GM21717 (cell line): ENCODE measurements around the gene FHIT.

Experiments used
- ATAC-seq: cut with Tn5 transposase; IDR thresholded peaks from one replicate; pipeline ENCODE4 v1.9.1; 2021; ENCODE audit warnings: mild to moderate bottlenecking, moderate library complexity; ENCODE audit not compliant: unreplicated experiment

FHIT gene

GRCh38 chr3:60154011-60154410 lies 1097.2 kb downstream of the FHIT start:
- no peak for ATAC-seq

GRCh38 chr3:60153221-60153999 lies 1097.8 kb downstream of the FHIT start:
- ATAC-seq = no peak

- ATAC-seq = no peak
Observed at GRCh38 chr3:60149501-60149900, 1101.8 kb downstream of the FHIT start.

- ATAC-seq = no peak
Observed at GRCh38 chr3:60147249-60147950, 1103.9 kb downstream of the FHIT start.

- no peak for ATAC-seq
Observed at GRCh38 chr3:60146121-60146520, 1105.1 kb downstream of the FHIT start.

- no peak for ATAC-seq
Observed at GRCh38 chr3:60144071-60144470, 1107.2 kb downstream of the FHIT start.

GRCh38 chr3:60142009-60142408 lies 1109.2 kb downstream of the FHIT start:
- ATAC-seq = no peak

- no peak for ATAC-seq
Observed at GRCh38 chr3:60140160-60140559, 1111.1 kb downstream of the FHIT start.

- ATAC-seq = no peak
Observed at GRCh38 chr3:60136601-60137000, 1114.7 kb downstream of the FHIT start.

- no peak for ATAC-seq
Observed at GRCh38 chr3:60135474-60135873, 1115.8 kb downstream of the FHIT start.

- no peak for ATAC-seq
Observed at GRCh38 chr3:60133269-60134162, 1117.7 kb downstream of the FHIT start.

GRCh38 chr3:60131618-60132017 lies 1119.6 kb downstream of the FHIT start:
- ATAC-seq = no peak

GRCh38 chr3:60126511-60127304 lies 1124.5 kb downstream of the FHIT start:
- ATAC-seq = no peak

- ATAC-seq = no peak
Observed at GRCh38 chr3:60125686-60126085, 1125.6 kb downstream of the FHIT start.

- no peak for ATAC-seq
Observed at GRCh38 chr3:60120245-60120644, 1131.0 kb downstream of the FHIT start.

GRCh38 chr3:60114191-60114590 lies 1137.1 kb downstream of the FHIT start:
- no peak for ATAC-seq

- ATAC-seq = no peak
Observed at GRCh38 chr3:60107275-60107674, 1144.0 kb downstream of the FHIT start.

GRCh38 chr3:60102154-60102553 lies 1149.1 kb downstream of the FHIT start:
- ATAC-seq = no peak

- no peak for ATAC-seq
Observed at GRCh38 chr3:60101621-60102020, 1149.6 kb downstream of the FHIT start.

GRCh38 chr3:60096403-60096802 lies 1154.8 kb downstream of the FHIT start:
- ATAC-seq = no peak

GRCh38 chr3:60095930-60096329 lies 1155.3 kb downstream of the FHIT start:
- ATAC-seq = no peak
